ENCODE data around the gene SCFD2.

The SCFD2 gene

DNA sequence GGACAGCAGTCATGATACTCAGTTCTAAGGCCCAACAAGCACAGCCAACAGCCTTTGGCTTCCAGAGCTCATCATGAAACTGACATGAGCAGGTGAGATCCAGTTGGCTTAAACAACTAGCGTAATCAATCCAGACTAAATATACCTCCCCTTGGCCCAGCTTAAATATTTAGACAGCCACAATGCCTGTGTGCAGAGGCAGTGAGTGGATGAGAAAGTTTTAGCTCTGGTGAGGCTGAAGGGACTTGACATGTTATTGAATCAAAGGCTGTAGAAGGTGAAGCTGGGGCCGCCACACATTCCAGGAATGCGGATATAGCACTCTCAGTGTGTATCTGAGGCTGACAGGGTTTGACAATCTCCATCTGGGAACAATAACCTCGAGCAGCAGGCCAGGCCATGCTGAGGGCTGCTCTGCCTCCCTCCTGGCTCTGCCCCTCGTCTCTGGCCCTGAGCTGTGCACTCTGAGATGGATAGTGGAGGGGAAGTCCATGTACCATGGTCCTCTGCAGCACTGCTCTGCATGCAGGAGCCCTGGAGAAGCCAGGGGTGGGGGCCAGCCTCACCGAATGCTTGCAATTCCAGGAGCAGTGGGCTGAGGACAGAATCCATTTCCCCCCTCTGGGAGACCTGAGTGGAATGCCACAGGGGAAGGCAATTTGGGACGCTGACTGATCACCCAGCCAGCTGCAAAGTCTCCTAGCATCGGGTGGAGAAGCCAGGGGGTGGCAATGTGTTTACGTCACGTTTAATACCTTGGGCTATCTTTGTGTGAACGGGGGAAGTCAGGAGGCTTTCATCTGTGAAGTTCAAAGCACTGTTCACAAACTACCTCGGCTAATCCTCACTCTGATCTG lies 541.0 kb downstream of the SCFD2 start:
- TF ChIP-seq, protein P1, sequence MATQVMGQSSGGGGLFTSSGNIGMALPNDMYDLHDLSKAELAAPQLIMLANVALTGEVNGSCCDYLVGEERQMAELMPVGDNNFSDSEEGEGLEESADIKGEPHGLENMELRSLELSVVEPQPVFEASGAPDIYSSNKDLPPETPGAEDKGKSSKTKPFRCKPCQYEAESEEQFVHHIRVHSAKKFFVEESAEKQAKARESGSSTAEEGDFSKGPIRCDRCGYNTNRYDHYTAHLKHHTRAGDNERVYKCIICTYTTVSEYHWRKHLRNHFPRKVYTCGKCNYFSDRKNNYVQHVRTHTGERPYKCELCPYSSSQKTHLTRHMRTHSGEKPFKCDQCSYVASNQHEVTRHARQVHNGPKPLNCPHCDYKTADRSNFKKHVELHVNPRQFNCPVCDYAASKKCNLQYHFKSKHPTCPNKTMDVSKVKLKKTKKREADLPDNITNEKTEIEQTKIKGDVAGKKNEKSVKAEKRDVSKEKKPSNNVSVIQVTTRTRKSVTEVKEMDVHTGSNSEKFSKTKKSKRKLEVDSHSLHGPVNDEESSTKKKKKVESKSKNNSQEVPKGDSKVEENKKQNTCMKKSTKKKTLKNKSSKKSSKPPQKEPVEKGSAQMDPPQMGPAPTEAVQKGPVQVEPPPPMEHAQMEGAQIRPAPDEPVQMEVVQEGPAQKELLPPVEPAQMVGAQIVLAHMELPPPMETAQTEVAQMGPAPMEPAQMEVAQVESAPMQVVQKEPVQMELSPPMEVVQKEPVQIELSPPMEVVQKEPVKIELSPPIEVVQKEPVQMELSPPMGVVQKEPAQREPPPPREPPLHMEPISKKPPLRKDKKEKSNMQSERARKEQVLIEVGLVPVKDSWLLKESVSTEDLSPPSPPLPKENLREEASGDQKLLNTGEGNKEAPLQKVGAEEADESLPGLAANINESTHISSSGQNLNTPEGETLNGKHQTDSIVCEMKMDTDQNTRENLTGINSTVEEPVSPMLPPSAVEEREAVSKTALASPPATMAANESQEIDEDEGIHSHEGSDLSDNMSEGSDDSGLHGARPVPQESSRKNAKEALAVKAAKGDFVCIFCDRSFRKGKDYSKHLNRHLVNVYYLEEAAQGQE (IDR thresholded peaks at IDR 0.05; ENCODE audit: insufficient read depth in 1 of 2, low read depth in 2 of 2, low read length in 2 of 2): no peak
- TF ChIP-seq FOXP2 (optimal IDR thresholded peaks at IDR 0.05; ENCODE audit: borderline replicate concordance, extremely low read depth, extremely low read length, insufficient read depth) (no peak), SIN3A (IDR thresholded peaks at IDR 0.05; ENCODE audit: borderline replicate concordance, insufficient read depth, low read length) (no peak), POLR2AphosphoS5 (IDR thresholded peaks at IDR 0.05; ENCODE audit: low read depth, low read length) (no peak), TAF1 (IDR thresholded peaks at IDR 0.05; ENCODE audit: borderline replicate concordance, insufficient read depth, low read length) (no peak)

DNA sequence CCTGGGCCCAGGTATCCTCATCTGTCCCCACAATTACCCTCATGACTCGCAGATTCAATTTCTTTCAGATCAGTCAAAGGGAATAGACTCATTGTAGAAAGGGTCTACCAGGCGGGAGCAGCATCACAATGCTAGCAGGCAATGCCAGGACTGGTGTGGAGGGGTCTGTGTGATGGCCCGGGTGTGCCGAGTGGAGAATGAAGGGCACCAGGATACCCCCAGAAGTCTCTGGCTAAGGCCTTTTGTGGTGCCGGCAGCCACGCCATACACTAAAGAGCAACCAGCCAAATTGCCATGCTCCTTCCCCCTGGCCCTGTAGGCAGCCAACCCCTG lies 541.6 kb downstream of the SCFD2 start:
- TF ChIP-seq TAF1 (IDR thresholded peaks at IDR 0.05; ENCODE audit: borderline replicate concordance, insufficient read depth, low read length) (no peak), POLR2AphosphoS5 (IDR thresholded peaks at IDR 0.05; ENCODE audit: low read depth, low read length) (no peak), SIN3A (IDR thresholded peaks at IDR 0.05; ENCODE audit: borderline replicate concordance, insufficient read depth, low read length) (no peak), FOXP2 (optimal IDR thresholded peaks at IDR 0.05; ENCODE audit: borderline replicate concordance, extremely low read depth, extremely low read length, insufficient read depth) (no peak)
- TF ChIP-seq, protein P1 (IDR thresholded peaks at IDR 0.05; ENCODE audit: insufficient read depth in 1 of 2, low read depth in 2 of 2, low read length in 2 of 2): no peak

DNA sequence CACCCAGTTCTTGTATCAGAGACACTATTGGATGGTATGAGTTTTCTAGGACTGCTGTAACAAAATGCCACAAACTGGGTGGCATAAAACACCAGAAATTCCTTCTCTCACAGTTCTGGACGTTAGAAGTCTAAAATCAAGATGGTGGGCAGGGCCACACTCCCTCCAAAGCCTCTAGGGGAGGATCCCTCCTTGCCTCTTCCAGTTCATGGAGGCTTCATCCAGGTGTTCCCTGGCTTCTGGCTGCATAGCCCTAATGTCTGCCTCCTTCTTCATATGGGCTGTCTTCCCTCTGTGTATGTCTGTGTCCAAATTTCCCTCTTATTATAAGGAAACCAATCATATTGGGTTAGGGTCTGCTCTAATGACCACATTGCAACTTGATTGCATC lies 542.2 kb downstream of the SCFD2 start:
- TF ChIP-seq, protein P1 (IDR thresholded peaks at IDR 0.05; ENCODE audit: insufficient read depth in 1 of 2, low read depth in 2 of 2, low read length in 2 of 2): no peak
- TF ChIP-seq POLR2AphosphoS5 (IDR thresholded peaks at IDR 0.05; ENCODE audit: low read depth, low read length): no peak
- TF ChIP-seq SIN3A (IDR thresholded peaks at IDR 0.05; ENCODE audit: borderline replicate concordance, insufficient read depth, low read length): no peak
- TF ChIP-seq TAF1 (IDR thresholded peaks at IDR 0.05; ENCODE audit: borderline replicate concordance, insufficient read depth, low read length): no peak
- TF ChIP-seq FOXP2 (optimal IDR thresholded peaks at IDR 0.05; ENCODE audit: borderline replicate concordance, extremely low read depth, extremely low read length, insufficient read depth): no peak

All from PFSK-1 (cell line).